HUES6 (cell line): ENCODE data around the gene EMX2.
"Not testable (repeated sequence)": the region's sequence is repeated elsewhere in the genome, so short reads cannot be mapped to it uniquely, and the experiment has no call there.

ENCODE experiments used
- H3K27ac ChIP-seq: 2 replicates; pipeline ENCODE4 v1.7.0; 2013; ENCODE audit warnings: low read depth, mild to moderate bottlenecking, low read length, inconsistent platforms
- H3K27me3 ChIP-seq: 2 replicates; pipeline ENCODE4 v1.6.1; 2013; ENCODE audit warnings: low read length; ENCODE audit not compliant: control insufficient read depth, insufficient read depth
- H3K36me3 ChIP-seq: 2 replicates; pipeline ENCODE4 v1.6.1; 2013; ENCODE audit warnings: low read length; ENCODE audit not compliant: control insufficient read depth, insufficient read depth
- H3K4me1 ChIP-seq: 2 replicates; pipeline ENCODE4 v1.6.1; 2013; ENCODE audit warnings: low read length; ENCODE audit not compliant: control insufficient read depth, insufficient read depth
- H3K4me3 ChIP-seq: 2 replicates; pipeline ENCODE4 v1.5.1; 2013; ENCODE audit warnings: low read depth, low read length
- H3K9ac ChIP-seq: one replicate; pipeline ENCODE4 v1.6.1; 2013; ENCODE audit warnings: mild to moderate bottlenecking, low read length
- H3K9me3 ChIP-seq: 2 replicates; pipeline ENCODE4 v1.6.1; 2013; ENCODE audit warnings: low read depth, low read length; ENCODE audit not compliant: control insufficient read depth, insufficient read depth

Gene EMX2

DNA sequence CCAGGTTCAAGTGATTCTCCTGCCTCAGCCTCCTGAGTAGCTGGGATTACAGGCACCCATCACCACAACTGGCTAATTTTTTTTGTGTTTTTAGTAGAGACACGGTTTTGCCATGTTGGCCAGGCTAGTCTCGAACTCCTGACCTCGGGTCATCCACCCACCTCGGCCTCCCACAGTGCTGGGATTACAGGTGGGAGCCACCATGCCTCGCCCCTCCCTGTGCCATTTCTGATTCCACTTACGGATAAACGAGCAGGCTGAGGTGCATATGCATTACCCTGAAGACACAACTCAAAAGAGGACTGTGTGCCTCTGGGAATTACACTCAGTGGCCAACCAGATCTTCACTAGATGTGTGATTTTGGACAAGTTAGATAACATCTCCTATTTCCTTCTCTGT is 35.5 kb upstream of the EMX2 start:
- H3K9ac ChIP-seq, H3K4me1 ChIP-seq, H3K36me3 ChIP-seq, H3K9me3 ChIP-seq, H3K27me3 ChIP-seq, H3K27ac ChIP-seq, H3K4me3 ChIP-seq: not testable (repeated sequence)

DNA sequence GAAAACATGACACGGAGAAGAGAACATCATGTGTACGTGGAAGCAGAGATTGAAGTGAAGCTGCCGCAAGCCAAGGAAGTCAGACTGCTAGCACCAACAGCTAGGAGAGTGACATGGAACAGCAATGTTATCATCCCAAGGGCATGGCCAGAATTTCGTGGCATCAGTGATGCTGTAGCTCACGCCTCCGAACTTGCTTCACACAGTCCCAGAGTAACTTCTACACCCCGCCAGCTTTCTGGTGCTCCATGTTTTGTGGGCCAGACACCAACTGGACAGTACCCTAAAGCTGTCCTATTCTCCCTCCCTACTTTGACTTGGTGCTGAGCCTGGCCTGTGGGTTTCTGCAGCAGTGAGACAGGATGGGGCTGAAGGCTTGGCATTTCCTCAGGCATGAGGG is 33.0 kb upstream of the EMX2 start:
- H3K9me3 ChIP-seq, result no peaks in the 10 kb centered on the region
- H3K4me3 ChIP-seq, result no peak overlapping the region
- H3K27ac ChIP-seq, result no peak overlapping the region
- no peaks in the 10 kb centered on the region for H3K36me3 ChIP-seq
- H3K27me3 ChIP-seq, result peaks cover 3% of the 10 kb centered on the region; the same call in 1 of the 2 replicates
- no peaks in the 10 kb centered on the region for H3K4me1 ChIP-seq
- H3K9ac ChIP-seq, result no peak overlapping the region

DNA sequence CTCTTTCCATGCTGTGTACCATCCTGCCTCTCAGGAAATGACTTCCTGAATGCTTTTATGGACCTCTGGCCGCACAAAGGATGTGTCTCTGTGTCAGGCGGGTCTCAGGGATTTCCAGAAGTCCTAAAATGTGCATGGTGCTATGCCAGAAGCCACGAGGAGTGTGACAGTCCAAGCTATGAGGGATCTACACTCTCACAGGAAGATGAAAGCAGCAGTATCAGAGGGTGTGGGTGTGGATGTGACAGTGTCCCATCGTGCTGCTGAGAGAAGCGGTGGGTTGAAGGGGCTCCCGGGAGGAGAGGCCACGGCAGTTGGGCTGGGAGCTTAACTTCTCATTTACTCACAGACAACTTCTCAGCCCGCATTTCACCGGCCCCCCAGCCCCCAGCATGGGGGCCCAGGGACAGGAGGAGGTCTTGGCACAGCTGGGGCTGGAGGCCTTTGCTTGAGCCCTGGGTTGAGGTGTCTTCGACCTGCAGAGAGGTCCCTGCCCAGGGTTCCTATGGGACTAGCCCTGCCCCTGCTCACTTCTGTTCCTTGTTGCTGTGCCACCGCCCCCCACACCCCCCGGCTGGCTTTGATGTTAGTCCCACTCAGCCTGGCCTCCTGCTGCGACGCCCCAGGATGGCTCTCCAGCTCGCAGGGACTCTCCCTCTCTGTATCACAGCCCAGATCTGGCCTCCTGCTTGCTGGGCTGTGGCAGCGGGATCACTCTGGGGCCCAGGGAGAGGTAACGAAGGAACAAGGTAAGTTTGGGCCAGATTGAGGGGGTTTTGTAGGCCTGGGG is 30.8 kb upstream of the EMX2 start:
- Histone ChIP-seq H3K27me3 (peaks cover 3% of the 10 kb centered on the region; the same call in 1 of the 2 replicates), H3K9ac (no peak overlapping the region), H3K4me3 (no peak overlapping the region)

DNA sequence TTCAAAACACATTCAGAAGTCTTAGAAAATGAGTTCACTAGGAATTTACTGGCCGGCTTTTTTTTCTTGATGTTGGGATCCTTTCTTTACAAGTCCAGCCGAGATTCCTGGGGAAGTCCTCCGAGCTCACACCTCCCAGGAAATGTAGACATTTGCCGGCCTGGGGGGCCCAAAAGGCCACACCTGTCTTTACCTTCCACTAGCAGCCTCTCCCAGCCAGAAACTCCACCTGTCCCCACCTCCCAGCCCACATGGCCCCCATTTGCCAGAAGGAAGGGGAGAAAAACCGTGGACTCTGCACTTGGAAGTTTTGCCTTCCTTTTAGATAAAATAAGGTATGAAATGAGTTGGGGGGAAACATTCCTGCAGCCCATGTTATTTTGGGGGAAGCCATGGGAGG is 27.6 kb upstream of the EMX2 start:
- H3K27me3 ChIP-seq, result peaks cover 3% of the 10 kb centered on the region; the same call in 1 of the 2 replicates

More for the DNA sequence above, 30.8 kb upstream of the EMX2 start:
- H3K9me3 ChIP-seq, result no peaks in the 10 kb centered on the region
- no peaks in the 10 kb centered on the region for H3K36me3 ChIP-seq
- no peak overlapping the region for H3K27ac ChIP-seq
- H3K4me1 ChIP-seq, result no peaks in the 10 kb centered on the region

DNA sequence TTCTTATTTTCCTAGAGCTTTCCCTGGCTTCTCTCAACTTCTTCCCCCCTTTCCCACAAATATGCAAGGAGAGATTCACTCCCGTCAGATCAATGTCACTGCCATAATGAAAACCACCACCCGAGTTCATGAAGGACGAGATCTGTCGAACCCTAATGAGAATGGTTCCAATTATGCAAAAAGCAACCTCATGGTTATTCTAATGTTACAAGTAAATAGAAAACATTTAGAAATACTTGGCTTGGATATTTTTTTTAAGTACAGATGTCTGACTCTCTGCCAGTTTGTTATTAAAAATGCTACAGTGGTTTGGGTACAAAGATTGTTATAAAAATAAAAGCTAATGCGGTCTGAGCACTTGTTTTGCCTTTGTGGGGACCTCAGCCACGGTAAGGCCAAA is 25.9 kb upstream of the EMX2 start:
- Histone ChIP-seq H3K9ac (no peak overlapping the region), H3K9me3 (no peaks in the 10 kb centered on the region), H3K27me3 (peaks cover 7% of the 10 kb centered on the region; the same call in 1 of the 2 replicates), H3K4me3 (no peak overlapping the region), H3K27ac (no peak overlapping the region), H3K36me3 (no peaks in the 10 kb centered on the region), H3K4me1 (no peaks in the 10 kb centered on the region)

More for the DNA sequence above, 27.6 kb upstream of the EMX2 start:
- Histone ChIP-seq H3K36me3 (no peaks in the 10 kb centered on the region), H3K9ac (no peak overlapping the region), H3K9me3 (no peaks in the 10 kb centered on the region), H3K4me3 (no peak overlapping the region), H3K27ac (no peak overlapping the region), H3K4me1 (no peaks in the 10 kb centered on the region)

DNA sequence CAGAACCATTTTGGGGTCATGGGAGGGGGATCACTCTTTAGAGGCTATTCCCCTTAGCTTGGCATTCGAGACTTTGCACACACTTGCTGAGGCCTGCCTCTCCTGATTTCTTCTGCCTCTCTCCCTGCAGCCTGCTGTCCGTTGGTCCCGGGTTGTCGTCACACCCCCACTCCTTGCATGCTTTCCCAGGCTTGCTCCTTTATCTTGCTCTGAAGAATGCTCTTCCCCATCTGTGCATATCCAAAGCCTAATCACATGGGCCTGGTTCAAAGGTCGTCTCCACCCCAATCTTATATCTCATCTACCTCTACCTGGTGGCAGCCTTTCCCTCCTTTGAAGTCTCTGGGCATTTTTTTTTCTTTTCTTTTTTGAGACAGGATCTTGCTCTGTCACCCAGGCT is 24.3 kb upstream of the EMX2 start:
- no peak overlapping the region for H3K27ac ChIP-seq
- no peak overlapping the region for H3K9ac ChIP-seq
- peaks cover 10% of the 10 kb centered on the region for H3K27me3 ChIP-seq

DNA sequence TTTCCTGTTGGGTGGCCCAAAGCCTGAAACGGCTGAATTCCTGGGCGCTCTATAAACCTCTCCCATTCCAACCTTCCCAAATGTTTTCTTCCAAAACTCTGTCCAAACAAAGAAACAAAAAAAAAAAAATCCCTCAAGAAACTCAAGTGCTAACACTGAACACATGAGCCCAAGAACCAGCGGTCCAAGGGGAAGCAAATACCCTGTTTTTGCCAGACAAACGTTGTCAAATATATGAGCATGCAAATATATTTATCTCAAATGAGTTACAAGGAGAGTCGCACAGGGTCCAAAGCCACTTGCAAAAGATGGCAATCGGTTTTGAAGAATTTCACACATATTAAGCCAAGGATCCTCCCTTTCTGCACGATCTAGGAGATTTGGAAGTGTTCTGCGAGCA is 23.3 kb upstream of the EMX2 start:
- no peaks in the 10 kb centered on the region for H3K36me3 ChIP-seq
- H3K4me1 ChIP-seq, result no peaks in the 10 kb centered on the region
- H3K9me3 ChIP-seq, result no peaks in the 10 kb centered on the region
- H3K27me3 ChIP-seq, result peaks cover 17% of the 10 kb centered on the region
- no peak overlapping the region for H3K27ac ChIP-seq
- H3K9ac ChIP-seq, result no peak overlapping the region
- H3K4me3 ChIP-seq, result no peak overlapping the region

More for the DNA sequence above, 24.3 kb upstream of the EMX2 start:
- no peaks in the 10 kb centered on the region for H3K36me3 ChIP-seq
- H3K4me3 ChIP-seq, result no peak overlapping the region
- no peaks in the 10 kb centered on the region for H3K9me3 ChIP-seq
- H3K4me1 ChIP-seq, result no peaks in the 10 kb centered on the region

DNA sequence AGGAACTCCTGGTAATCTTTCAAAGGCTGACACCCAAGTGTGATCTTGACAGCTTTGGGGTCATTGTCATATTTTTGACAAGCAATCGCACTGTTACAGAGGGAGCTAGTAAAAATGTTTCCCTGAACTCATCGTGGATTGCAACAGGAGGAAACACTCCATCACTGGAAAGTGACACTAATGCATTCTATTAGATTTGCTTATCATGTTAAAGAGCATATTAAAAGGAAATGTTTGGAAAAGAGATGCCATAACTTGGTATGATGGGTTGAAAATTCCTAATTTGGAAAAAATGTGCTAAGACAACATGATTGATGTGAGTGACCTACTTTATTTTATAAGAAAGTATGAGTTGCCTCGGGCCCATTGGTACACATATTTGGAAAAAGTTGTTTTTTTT is 22.7 kb upstream of the EMX2 start:
- H3K27ac ChIP-seq, result no peak overlapping the region
- no peaks in the 10 kb centered on the region for H3K9me3 ChIP-seq
- H3K4me3 ChIP-seq, result no peak overlapping the region
- H3K4me1 ChIP-seq, result no peaks in the 10 kb centered on the region
- H3K36me3 ChIP-seq, result no peaks in the 10 kb centered on the region
- no peak overlapping the region for H3K9ac ChIP-seq
- peaks cover 23% of the 10 kb centered on the region for H3K27me3 ChIP-seq

DNA sequence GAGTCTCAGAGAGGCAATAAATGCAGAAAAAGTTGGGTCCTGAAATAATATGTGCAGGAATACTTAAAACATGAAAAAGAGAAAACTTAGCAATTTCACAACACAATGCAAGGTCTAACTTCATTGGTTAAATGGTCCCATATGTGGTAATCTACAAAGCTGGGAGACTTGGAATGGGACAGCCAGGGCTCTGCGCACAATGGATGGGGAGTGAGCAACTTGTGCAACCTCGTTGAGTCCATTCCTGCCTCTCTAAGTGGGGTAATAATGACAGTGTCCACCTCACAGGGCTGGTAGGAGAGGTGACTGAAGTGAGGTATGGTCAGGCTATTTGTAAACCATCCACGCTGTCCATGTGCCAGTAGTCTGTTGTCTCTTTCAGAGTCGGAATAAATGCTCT is 11.8 kb upstream of the EMX2 start:
- Histone ChIP-seq H3K27me3 (peaks cover 93% of the 10 kb centered on the region), H3K9ac (no peak overlapping the region)

DNA sequence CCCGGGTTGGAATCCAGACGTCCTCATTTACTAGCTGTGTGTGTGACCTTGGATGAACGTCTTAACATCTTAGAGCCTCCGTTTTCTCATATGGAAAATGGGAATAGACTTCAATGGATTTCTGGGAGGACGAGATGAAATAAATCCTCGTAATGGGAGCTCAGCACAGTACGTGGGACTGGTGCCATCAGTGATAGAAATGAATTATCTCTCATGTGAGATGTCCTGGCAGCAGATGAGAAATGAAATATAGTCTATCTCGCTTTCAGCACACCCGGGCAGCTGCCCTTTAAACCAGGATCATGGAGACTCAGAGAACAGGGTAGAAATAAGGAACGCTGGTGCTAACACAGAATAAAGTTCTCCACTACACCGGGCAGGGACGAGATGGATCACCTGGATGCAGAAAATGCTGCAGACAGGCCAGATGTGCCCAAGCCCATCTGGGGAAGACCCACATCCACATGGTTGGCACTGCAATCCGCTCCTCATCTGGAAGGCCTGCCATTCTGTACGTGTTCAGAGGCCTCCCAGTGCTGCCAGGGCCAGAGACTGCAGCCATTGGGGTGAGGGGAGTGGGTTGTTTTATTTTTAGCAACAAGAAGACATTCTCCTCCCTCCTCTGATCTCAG is 11.1 kb upstream of the EMX2 start:
- H3K36me3 ChIP-seq, result no peaks in the 10 kb centered on the region
- no peaks in the 10 kb centered on the region for H3K9me3 ChIP-seq
- H3K4me1 ChIP-seq, result peaks cover 19% of the 10 kb centered on the region
- H3K4me3 ChIP-seq, result no peak overlapping the region
- H3K9ac ChIP-seq, result no peak overlapping the region
- H3K27me3 ChIP-seq, result peaks cover 96% of the 10 kb centered on the region
- no peak overlapping the region for H3K27ac ChIP-seq

More for the DNA sequence above, 11.8 kb upstream of the EMX2 start:
- no peak overlapping the region for H3K4me3 ChIP-seq
- no peaks in the 10 kb centered on the region for H3K36me3 ChIP-seq
- H3K27ac ChIP-seq, result no peak overlapping the region
- H3K9me3 ChIP-seq, result no peaks in the 10 kb centered on the region
- H3K4me1 ChIP-seq, result peaks cover 15% of the 10 kb centered on the region

DNA sequence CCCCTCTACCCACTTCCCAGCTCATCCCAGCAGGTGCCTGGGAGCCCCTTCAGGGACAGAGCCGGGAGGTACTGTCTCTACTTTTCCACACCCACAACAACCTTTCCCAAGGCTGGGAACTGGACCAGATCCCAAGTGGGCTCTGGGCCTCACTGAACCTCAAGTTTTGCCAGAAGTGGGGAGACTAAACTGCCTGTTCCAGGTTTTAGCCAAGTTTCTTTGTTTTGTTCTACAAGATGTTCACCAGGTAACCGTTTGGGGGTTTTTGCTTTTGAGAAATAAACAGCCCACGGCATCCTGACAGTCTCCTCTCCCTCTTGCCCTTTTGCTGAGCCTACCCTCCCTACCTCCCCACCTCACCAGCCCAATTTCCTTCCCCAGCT is 10.6 kb upstream of the EMX2 start:
- peaks cover 97% of the 10 kb centered on the region for H3K27me3 ChIP-seq

More for the DNA sequence above, 10.6 kb upstream of the EMX2 start:
- no peak overlapping the region for H3K9ac ChIP-seq
- no peak overlapping the region for H3K27ac ChIP-seq
- peaks cover 21% of the 10 kb centered on the region for H3K4me1 ChIP-seq
- H3K4me3 ChIP-seq, result no peak overlapping the region
- H3K36me3 ChIP-seq, result no peaks in the 10 kb centered on the region
- H3K9me3 ChIP-seq, result no peaks in the 10 kb centered on the region
